Fibroblast of peridontal ligament (primary cell): ENCODE measurements around the gene PLEKHM2.
"Not testable (repeated sequence)": the region's sequence is repeated elsewhere in the genome, so short reads cannot be mapped to it uniquely, and the experiment has no call there.

Experiments
- DNase-seq: peaks from one replicate; pipeline ENCODE4 v3.0.0-alpha.2; 2010; ENCODE audit errors: extremely low read depth

PLEKHM2 gene

GRCh38 chr1:15684042-15684461 is at the start of gene PLEKHM2:
Gene PLEKHM2, plus strand, starts transcription at chr1:15684320. Its CDS starts 239 bp downstream, at chr1:15684559.
- no peak for DNase-seq

GRCh38 chr1:15636436-15636835 is 47.7 kb upstream of the PLEKHM2 start:
- DNase-seq: no peak

GRCh38 chr1:15637826-15638225 is 46.3 kb upstream of the PLEKHM2 start:
- no peak for DNase-seq

GRCh38 chr1:15639262-15639661 is 44.9 kb upstream of the PLEKHM2 start:
- DNase-seq: no peak

- no peak for DNase-seq
Observed at GRCh38 chr1:15639931-15640330, 44.2 kb upstream of the PLEKHM2 start.

GRCh38 chr1:15640667-15641066 is 43.5 kb upstream of the PLEKHM2 start:
- no peak for DNase-seq

- no peak for DNase-seq
Observed at GRCh38 chr1:15649937-15650336, 34.2 kb upstream of the PLEKHM2 start.

GRCh38 chr1:15650433-15650832 is 33.7 kb upstream of the PLEKHM2 start:
- DNase-seq: peak; percentile 17

- not testable (repeated sequence) for DNase-seq
Observed at GRCh38 chr1:15652130-15652529, 32.0 kb upstream of the PLEKHM2 start.

GRCh38 chr1:15654091-15654690 is 29.9 kb upstream of the PLEKHM2 start:
- no peak for DNase-seq

- no peak for DNase-seq
Observed at GRCh38 chr1:15656464-15656863, 27.7 kb upstream of the PLEKHM2 start.

GRCh38 chr1:15657021-15657420 is 27.1 kb upstream of the PLEKHM2 start:
- DNase-seq: no peak

GRCh38 chr1:15660151-15660550 is 24.0 kb upstream of the PLEKHM2 start:
- no peak for DNase-seq

- DNase-seq: no peak
Observed at GRCh38 chr1:15662477-15662876, 21.6 kb upstream of the PLEKHM2 start.

- DNase-seq: no peak
Observed at GRCh38 chr1:15663925-15664324, 20.2 kb upstream of the PLEKHM2 start.

- no peak for DNase-seq
Observed at GRCh38 chr1:15667362-15667761, 16.8 kb upstream of the PLEKHM2 start.

- no peak for DNase-seq
Observed at GRCh38 chr1:15668089-15668754, 15.9 kb upstream of the PLEKHM2 start.

- no peak for DNase-seq
Observed at GRCh38 chr1:15669074-15669473, 15.0 kb upstream of the PLEKHM2 start.

- DNase-seq: no peak
Observed at GRCh38 chr1:15669864-15670263, 14.3 kb upstream of the PLEKHM2 start.

- no peak for DNase-seq
Observed at GRCh38 chr1:15671430-15671829, 12.7 kb upstream of the PLEKHM2 start.

- no peak for DNase-seq
Observed at GRCh38 chr1:15674386-15675159, 9.5 kb upstream of the PLEKHM2 start.

GRCh38 chr1:15676010-15676409 is 8.1 kb upstream of the PLEKHM2 start:
- no peak for DNase-seq
